ENCODE measurements around the gene CHRNE.

The CHRNE gene

GRCh38 chr17:4939546-4939795, 36.6 kb upstream of the CHRNE start:
- DNase-seq (ENCODE audit: low read depth, low spot score), result no peak
- in situ Hi-C loops (cut with HindIII; ENCODE audit: low sequenced_read_pairs), result no loop called here
- TF ChIP-seq CTCF (IDR thresholded peaks at IDR 0.05; ENCODE audit: low read depth, low read length), result no peak
- peak overlapping the region; percentile 97 for H3K4me3 ChIP-seq (ENCODE audit: low read depth, low read length)

- DNase-seq (ENCODE audit: low read depth, low spot score), result no peak
- in situ Hi-C loops (cut with HindIII; ENCODE audit: low sequenced_read_pairs), result no loop called here
Measured at GRCh38 chr17:4938688-4939545, 36.0 kb upstream of the CHRNE start.

GRCh38 chr17:4938069-4938491, 35.2 kb upstream of the CHRNE start:
- TF ChIP-seq CTCF (IDR thresholded peaks at IDR 0.05; ENCODE audit: low read depth, low read length), result no peak
- no peak overlapping the region for H3K4me3 ChIP-seq (ENCODE audit: low read depth, low read length)
- in situ Hi-C loops (cut with HindIII; ENCODE audit: low sequenced_read_pairs), result no loop called here
- no peak for DNase-seq (ENCODE audit: low read depth, low spot score)

More at GRCh38 chr17:4938688-4939545, 36.0 kb upstream of the CHRNE start:
- TF ChIP-seq CTCF (IDR thresholded peaks at IDR 0.05; ENCODE audit: low read depth, low read length), result no peak
- H3K4me3 ChIP-seq (ENCODE audit: low read depth, low read length), result peak overlapping the region; percentile 97

- in situ Hi-C loops (cut with HindIII; ENCODE audit: low sequenced_read_pairs), result no loop called here
- TF ChIP-seq CTCF (IDR thresholded peaks at IDR 0.05; ENCODE audit: low read depth, low read length), result no peak
- no peak for DNase-seq (ENCODE audit: low read depth, low spot score)
- no peak overlapping the region for H3K4me3 ChIP-seq (ENCODE audit: low read depth, low read length)
Measured at GRCh38 chr17:4937553-4937952, 34.7 kb upstream of the CHRNE start.

GRCh38 chr17:4936436-4936835, 33.5 kb upstream of the CHRNE start:
- no peak for TF ChIP-seq CTCF (IDR thresholded peaks at IDR 0.05; ENCODE audit: low read depth, low read length)
- in situ Hi-C loops (cut with HindIII; ENCODE audit: low sequenced_read_pairs), result no loop called here
- no peak for DNase-seq (ENCODE audit: low read depth, low spot score)
- no peak overlapping the region for H3K4me3 ChIP-seq (ENCODE audit: low read depth, low read length)

GRCh38 chr17:4935650-4936049, 32.8 kb upstream of the CHRNE start:
- TF ChIP-seq CTCF (IDR thresholded peaks at IDR 0.05; ENCODE audit: low read depth, low read length), result no peak
- H3K4me3 ChIP-seq (ENCODE audit: low read depth, low read length), result no peak overlapping the region
- in situ Hi-C loops (cut with HindIII; ENCODE audit: low sequenced_read_pairs), result no loop called here
- no peak for DNase-seq (ENCODE audit: low read depth, low spot score)

Measured in astrocyte of the spinal cord (primary cell).